Ectodermal cell (in vitro differentiated cells): ENCODE measurements around the gene ANTXR2.

Experiments used
- H3K27ac ChIP-seq: 2 replicates; pipeline ENCODE4 v1.7.0; 2013; ENCODE audit warnings: mild to moderate bottlenecking, low read depth, low read length; ENCODE audit not compliant: insufficient read depth, poor library complexity, severe bottlenecking
- H3K27me3 ChIP-seq: 2 replicates; pipeline ENCODE4 v1.7.0; 2013; ENCODE audit warnings: mild to moderate bottlenecking, low read length; ENCODE audit not compliant: insufficient read depth, control insufficient read depth, poor library complexity, severe bottlenecking
- H3K36me3 ChIP-seq: one replicate; pipeline ENCODE4 v1.7.0; 2013; ENCODE audit warnings: low read length; ENCODE audit not compliant: control insufficient read depth, insufficient read depth
- H3K4me1 ChIP-seq: one replicate; pipeline ENCODE4 v1.7.0; 2013; ENCODE audit warnings: low read length; ENCODE audit not compliant: control insufficient read depth, insufficient read depth
- H3K4me3 ChIP-seq: 2 replicates; pipeline ENCODE4 v1.7.0; 2013; ENCODE audit warnings: low read depth, low read length, control low read depth; ENCODE audit not compliant: insufficient read depth
- H3K9me3 ChIP-seq: 2 replicates; pipeline ENCODE4 v1.7.0; 2013; ENCODE audit warnings: mild to moderate bottlenecking, low read length, moderate library complexity; ENCODE audit not compliant: control insufficient read depth
- WGBS, 2 experiments: methylation state at CpG; one replicate each; pipeline ENCODE4 v1.1.7; 2013; ENCODE audit warnings: missing lambda C conversion rate in 2 of 2; 5-methylcytosine and 5-hydroxymethylcytosine counted together

Gene ANTXR2

DNA sequence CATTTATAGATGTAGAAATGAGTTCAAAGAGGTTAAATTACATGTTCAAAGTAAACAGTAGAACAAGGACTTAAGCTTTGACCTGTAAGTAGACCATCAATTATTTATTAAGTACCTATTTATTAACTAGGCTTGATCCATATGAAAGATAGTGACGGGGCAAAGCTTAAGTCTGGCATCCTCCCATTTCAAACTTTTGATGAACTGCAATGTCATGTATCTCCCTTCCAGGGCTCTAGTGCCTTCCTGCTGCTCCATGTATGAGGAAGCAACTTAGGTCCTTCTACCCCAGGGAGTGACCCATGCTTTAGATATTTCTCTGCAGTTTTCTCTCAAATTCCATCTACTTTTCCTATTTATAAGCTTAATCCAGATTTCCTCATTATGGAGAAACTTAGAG, 31.9 kb upstream of the ANTXR2 start:
- Histone ChIP-seq H3K27me3 (no peaks in the 10 kb centered on the region), H3K4me3 (no peak overlapping the region), H3K4me1 (no peaks in the 10 kb centered on the region), H3K36me3 (no peaks in the 10 kb centered on the region), H3K9me3 (no peaks in the 10 kb centered on the region), H3K27ac (no peak overlapping the region)
- 91 to 100% methylated on average over 1 of the region's 1 CpG for WGBS, 2 experiments

DNA sequence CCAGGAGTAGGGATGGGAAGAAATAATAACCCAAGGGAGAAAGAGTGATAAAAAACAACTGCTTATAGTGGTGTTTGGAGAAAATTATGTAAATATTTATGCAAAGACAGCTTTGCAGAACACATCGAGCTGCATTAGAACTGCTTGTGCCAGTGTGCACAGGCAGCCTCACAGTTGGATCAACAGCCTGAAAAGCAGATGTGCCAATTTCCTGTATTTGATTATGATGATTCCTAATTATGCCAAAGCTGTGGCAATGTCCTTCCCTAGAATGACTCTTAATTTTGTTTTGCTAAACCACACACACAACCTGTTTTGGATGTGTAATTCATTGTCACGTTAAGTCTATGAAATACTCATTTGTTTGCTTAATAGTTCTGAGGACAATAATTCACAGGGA, 30.6 kb upstream of the ANTXR2 start:
- no peaks in the 10 kb centered on the region for H3K4me1 ChIP-seq
- H3K36me3 ChIP-seq = no peaks in the 10 kb centered on the region
- H3K9me3 ChIP-seq = no peaks in the 10 kb centered on the region
- no peak overlapping the region for H3K4me3 ChIP-seq
- no peaks in the 10 kb centered on the region for H3K27me3 ChIP-seq
- no peak overlapping the region for H3K27ac ChIP-seq
- WGBS, 2 experiments = 93 to 97% methylated on average over 2 of the region's 2 CpGs

DNA sequence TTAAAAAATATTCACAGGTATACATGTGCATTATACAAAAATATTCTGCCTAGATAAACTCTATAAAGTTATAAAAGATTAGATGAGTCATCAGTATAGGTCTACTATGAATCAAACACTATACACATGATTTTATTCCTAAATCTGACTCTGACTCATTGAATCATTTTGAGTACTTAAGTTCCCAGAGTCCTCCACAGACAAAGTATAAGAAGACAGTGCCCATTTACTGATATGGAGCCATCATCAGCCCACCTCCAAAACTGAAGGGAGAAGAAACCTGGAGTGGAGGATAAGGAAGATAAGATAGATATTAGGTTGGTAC, 28.7 kb upstream of the ANTXR2 start:
- no peaks in the 10 kb centered on the region for H3K9me3 ChIP-seq
- H3K4me1 ChIP-seq = no peaks in the 10 kb centered on the region
- H3K27ac ChIP-seq = no peak overlapping the region
- H3K27me3 ChIP-seq = no peaks in the 10 kb centered on the region
- no peaks in the 10 kb centered on the region for H3K36me3 ChIP-seq
- H3K4me3 ChIP-seq = no peak overlapping the region

DNA sequence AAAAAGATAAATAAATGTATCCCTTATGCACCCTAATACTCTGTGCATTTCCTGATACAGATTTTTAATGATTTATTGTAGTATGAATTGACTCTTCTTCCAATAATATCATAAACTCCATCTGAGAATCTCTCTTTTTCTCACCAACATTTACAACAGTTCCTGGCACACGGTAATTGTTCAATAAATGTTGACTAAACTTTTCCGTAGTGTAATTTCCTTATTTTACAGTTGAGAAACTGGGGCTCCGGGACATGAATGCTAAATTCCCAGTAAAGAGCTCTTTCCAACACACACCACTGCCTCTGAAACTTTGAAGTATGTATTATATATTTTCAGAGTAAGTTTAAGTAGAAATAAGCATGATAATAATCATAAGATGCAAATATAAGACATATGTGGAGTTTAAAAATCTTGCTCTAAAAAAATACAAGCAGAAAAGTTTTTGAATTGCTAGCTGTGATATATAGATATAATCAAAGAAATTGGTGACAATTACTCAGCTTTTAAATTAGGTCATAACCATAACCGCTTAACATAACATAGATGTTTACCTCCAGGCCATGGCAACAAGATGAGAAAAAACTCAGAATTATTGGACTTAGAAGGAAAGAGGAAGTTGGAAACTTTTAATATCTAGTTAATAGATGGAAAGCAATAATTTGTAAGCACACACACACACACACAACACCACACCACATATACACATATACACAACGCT, 28.2 kb upstream of the ANTXR2 start:
- Histone ChIP-seq H3K36me3 (no peaks in the 10 kb centered on the region), H3K27ac (no peak overlapping the region), H3K9me3 (no peaks in the 10 kb centered on the region), H3K4me3 (no peak overlapping the region), H3K4me1 (no peaks in the 10 kb centered on the region), H3K27me3 (no peaks in the 10 kb centered on the region)
- WGBS, 2 experiments = 90 to 94% methylated on average over 2 to 5 of the region's 5 CpGs

DNA sequence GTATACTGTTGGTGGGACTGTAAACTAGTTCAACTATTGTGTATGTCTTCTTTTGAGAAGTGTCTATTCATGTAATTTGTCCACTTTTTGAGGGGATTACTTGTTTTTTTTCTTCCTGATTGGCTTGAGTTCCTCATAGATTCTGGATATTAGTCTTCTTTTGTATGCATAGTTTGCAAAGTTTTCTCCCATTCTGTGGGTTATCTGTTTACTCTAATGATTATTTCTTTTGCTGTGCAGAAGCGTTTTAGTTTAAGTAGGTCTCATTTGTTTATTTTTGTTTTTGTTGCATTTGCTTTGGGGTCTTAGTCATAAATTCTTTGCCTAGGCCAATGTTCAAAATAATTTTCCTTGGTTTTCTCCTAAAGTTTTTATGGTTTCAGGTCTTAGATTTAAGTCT, 26.6 kb upstream of the ANTXR2 start:
- Histone ChIP-seq H3K9me3 (no peaks in the 10 kb centered on the region), H3K36me3 (no peaks in the 10 kb centered on the region), H3K27ac (no peak overlapping the region), H3K4me3 (no peak overlapping the region), H3K27me3 (no peaks in the 10 kb centered on the region), H3K4me1 (no peaks in the 10 kb centered on the region)
- 92% methylated on average over 1 of the region's 1 CpG for WGBS, 2 experiments

DNA sequence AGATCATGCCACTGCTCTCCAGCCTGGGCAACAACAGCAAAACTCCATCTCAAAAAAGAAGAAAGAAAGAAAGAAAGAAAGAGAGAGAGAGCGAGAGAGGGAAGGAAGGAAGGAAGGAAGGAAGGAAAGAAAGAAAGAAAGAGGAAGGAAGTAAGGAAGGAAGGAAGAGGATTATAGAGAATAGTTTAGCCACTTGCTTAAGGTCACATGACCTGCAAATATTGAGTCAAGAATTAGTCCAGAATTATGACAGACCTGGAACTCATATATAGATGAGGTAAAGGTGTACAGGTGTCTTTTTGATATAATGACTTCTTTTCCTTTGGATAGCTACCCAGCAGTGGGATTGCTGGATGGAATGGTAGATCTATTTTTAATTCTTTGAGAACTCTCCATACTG, 25.6 kb upstream of the ANTXR2 start:
- Histone ChIP-seq H3K36me3 (no peaks in the 10 kb centered on the region), H3K4me1 (no peaks in the 10 kb centered on the region), H3K4me3 (no peak overlapping the region), H3K27ac (no peak overlapping the region), H3K9me3 (no peaks in the 10 kb centered on the region), H3K27me3 (no peaks in the 10 kb centered on the region)
- 93 to 94% methylated on average over 1 of the region's 1 CpG for WGBS, 2 experiments

DNA sequence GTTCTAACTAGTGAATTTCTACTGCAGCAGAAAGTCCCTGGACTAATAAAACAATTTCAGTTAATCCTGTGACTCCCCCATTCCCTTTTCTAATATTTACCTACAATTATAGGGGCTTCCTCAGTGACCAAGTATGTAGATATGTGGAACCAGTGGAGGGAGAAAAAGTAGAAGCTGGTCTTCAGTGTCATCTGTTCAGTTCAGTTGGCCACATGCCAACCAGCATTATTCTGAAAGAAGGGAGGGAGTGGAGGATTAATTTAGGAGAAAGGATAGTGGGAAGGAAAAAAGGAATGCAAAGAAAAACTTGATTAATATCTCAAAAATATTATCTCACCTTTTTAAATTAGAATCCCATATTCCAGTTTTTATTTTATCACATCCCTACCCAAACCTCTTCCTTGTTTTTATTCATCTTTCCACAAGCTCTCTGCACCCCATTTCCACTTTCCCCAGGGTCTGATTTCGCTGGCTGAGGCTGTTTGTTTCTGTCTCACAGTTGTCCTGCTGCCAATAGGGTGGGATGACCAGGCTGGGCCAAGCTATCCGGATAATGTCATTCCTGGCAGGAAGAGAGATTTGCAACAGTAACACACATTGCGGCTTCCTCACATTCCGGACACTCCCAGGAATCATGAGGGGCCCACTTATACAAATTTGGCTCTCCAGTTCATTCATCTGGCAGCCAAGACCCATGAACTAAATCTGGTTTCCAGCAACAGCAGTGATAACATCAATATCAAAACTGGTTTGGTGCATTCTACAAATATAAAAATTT, 24.6 kb upstream of the ANTXR2 start:
- 90 to 92% methylated on average over 4 of the region's 4 CpGs for WGBS, 2 experiments
- no peaks in the 10 kb centered on the region for H3K27me3 ChIP-seq
- no peak overlapping the region for H3K27ac ChIP-seq
- H3K9me3 ChIP-seq = no peaks in the 10 kb centered on the region
- H3K4me1 ChIP-seq = no peaks in the 10 kb centered on the region
- H3K36me3 ChIP-seq = no peaks in the 10 kb centered on the region
- H3K4me3 ChIP-seq = no peak overlapping the region

DNA sequence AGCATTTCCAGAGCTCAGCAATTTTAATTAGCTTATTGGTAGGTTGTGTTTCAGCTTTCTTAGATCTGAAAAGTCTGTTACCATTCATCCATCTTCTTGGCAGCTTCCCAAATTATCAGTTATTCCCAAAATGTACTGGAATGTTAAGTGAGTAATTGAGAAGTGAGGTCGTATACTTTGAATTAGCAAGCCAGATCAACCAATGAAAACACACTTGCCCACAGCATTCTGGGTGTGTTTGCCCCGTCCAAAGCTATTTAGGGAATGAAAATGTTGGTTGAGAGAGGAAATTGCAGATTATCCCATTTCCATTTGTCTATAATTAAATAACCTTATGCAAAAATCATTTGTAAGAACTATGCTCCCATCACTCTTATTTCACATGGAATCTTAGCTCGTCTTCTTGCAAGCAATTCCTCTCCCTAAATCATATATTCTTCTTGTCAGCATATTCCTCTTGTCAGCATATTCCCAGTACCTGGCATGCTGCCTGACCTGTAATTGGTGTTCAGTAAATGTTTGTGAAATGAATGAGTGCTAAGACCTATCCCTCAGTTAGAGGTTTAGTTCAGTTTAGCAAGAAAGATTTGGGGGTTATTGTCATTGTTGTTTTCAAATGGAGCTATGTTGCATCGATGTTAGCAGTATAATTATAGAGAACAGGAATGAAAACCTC, 23.3 kb upstream of the ANTXR2 start:
- Histone ChIP-seq H3K9me3 (no peaks in the 10 kb centered on the region), H3K4me1 (no peaks in the 10 kb centered on the region), H3K27ac (no peak overlapping the region), H3K4me3 (no peak overlapping the region), H3K36me3 (no peaks in the 10 kb centered on the region), H3K27me3 (no peaks in the 10 kb centered on the region)
- WGBS, 2 experiments = 87 to 89% methylated on average over 2 to 3 of the region's 4 CpGs

DNA sequence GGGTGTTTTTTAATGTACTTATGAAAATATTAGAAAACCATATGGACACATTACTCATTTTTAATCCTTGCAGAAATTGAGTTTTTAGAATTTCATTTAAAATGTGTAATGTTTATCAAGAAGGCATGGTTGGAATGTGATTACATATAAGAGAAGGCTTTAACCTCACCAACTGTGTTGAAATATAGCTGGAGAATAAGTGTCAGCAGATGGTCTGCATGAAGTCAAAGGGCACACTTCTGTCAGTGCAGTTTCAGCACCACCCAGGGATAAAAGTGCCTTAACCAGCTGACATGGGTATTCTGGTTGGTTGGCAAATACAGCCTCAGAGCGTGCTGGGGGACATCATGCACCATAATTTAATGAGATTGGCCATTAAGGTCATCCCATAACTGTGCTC, 21.2 kb upstream of the ANTXR2 start:
- H3K9me3 ChIP-seq = no peaks in the 10 kb centered on the region
- H3K4me1 ChIP-seq = no peaks in the 10 kb centered on the region
- H3K27me3 ChIP-seq = no peaks in the 10 kb centered on the region
- H3K36me3 ChIP-seq = no peaks in the 10 kb centered on the region
- no peak overlapping the region for H3K27ac ChIP-seq
- no peak overlapping the region for H3K4me3 ChIP-seq
- WGBS, 2 experiments = 89 to 100% methylated on average over 1 of the region's 1 CpG

DNA sequence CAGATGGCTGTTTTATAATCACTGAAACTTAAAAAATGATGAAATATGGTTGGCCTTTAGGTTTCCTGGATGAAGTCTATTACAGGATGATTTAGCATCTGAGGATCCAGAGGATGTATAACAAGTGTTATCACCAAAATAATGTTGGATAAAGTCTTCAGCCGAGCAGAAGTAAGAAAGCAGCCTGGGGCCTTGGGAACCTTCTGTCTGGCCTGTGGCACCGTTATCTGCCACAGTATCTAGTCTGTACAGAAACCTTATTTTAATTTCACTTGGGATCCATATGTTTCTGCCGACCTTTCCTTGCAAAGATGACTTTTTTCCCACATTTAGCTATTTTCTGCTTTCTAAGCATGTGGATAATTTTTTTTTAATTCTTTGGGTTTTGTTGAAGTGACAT, 20.5 kb upstream of the ANTXR2 start:
- no peak overlapping the region for H3K27ac ChIP-seq
- H3K4me1 ChIP-seq = no peaks in the 10 kb centered on the region
- H3K36me3 ChIP-seq = no peaks in the 10 kb centered on the region
- no peaks in the 10 kb centered on the region for H3K27me3 ChIP-seq
- no peaks in the 10 kb centered on the region for H3K9me3 ChIP-seq
- no peak overlapping the region for H3K4me3 ChIP-seq
- 80% methylated on average over 3 of the region's 3 CpGs for WGBS, 2 experiments
